HG03460 (cell line): Measurements from ENCODE around the gene VAV2.
"Not testable (repeated sequence)": the region's sequence is repeated elsewhere in the genome, so short reads cannot be mapped to it uniquely, and the experiment has no call there.

Experiments used
- ATAC-seq: cut with Tn5 transposase; IDR thresholded peaks from one replicate; pipeline ENCODE4 v1.9.1; 2021; ENCODE audit not compliant: unreplicated experiment

The VAV2 gene

DNA sequence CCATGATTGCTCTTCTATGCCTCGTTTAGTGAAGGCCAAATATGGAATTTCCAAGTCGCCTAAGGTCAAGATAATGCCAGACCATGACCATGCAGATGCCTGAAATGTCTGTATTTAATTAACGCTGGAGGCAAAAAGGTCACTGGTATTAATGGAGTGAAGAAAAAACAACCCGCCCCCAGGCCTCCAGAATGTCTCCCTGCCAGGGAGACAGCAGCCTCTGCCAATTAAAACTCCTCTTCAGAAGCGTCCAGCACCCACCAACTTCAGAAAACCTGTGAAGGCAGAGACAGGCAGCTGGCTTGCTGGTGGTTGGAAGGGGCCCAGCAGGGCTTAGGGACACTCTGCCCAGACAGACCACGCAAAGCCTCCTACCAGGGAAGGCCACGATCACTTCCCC, 94.4 kb downstream of the VAV2 start:
- no peak for ATAC-seq

DNA sequence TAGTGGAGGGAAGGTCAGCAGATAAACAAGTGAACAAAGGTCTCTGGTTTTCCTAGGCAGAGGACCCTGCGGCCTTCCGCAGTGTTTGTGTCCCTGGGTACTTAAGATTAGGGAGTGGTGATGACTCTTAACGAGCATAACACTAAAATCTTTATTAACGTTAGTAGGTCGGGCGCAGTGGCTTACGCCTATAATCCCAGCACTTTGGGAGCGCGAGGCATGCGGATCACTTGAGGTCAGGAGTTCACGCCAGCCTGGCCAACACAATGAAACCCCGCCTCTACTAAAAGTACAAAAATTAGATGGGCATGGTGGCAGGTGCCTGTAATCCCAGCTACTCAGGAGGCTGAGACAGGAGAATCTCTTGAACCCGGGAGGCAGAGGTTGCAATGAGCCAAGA, 96.1 kb downstream of the VAV2 start:
- not testable (repeated sequence) for ATAC-seq

DNA sequence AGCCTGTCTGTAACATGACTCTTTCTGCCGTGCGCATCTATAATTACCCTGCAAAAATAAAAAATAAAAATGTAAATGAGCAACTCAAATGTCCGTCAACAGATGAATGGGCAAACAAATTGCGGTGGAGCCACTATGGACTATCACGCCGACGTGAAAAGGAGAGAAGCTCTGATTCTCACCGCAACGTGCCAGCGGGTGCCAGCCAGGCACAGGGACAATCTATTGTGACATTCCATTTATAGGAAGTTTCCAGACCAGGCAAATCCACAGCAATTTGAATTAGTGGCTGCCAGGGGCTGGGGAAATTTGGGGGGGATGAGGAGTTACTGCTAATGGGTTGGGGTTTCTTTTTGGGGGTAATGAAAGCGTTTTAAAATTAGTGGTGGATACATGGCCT, 96.8 kb downstream of the VAV2 start:
- ATAC-seq, result no peak

DNA sequence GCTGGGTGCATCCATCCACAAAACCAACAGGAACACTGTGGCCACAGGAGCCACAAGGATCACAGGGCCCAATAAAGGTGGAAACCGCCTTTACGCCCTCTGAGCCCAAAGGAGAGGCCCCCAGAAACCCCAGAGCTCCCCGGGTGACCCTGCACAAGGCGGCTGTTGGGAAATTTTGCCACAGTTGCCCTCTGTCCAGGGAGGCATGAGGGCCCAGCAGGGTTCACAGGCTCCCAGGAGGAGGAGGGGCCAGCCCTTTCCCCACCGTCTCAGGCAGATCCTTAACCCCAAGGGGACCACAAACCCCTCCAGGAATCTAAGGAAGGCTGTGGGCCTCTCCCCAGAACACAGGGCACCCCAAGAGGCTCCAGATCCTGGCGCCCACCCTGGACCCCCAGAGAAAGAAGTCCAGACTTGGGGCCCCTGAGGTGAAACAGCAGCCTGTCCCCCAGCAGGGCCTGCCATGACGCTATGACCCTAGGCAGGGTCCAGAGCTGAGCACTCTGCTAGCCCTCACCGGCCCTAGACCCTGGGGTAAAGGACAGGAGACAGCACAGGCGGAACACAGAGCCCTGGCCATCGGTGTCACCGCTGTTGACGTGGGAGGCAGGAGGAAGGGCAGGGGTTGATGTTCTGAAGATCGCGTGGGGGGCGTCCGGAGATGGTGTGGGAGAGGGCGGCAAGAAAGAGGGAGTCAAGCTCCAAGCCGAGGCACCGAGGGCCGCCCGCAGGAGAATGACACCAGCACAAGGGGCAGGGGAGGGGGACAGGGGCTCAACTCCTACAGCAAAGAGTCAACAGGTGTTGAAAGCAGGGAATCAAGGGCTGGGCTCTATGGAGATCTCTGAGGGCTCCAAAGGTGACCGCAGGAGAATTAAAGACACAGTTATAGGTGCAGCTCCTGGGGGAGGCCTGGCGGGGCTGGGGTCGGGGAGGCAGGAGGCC, 97.5 kb downstream of the VAV2 start:
- no peak for ATAC-seq

DNA sequence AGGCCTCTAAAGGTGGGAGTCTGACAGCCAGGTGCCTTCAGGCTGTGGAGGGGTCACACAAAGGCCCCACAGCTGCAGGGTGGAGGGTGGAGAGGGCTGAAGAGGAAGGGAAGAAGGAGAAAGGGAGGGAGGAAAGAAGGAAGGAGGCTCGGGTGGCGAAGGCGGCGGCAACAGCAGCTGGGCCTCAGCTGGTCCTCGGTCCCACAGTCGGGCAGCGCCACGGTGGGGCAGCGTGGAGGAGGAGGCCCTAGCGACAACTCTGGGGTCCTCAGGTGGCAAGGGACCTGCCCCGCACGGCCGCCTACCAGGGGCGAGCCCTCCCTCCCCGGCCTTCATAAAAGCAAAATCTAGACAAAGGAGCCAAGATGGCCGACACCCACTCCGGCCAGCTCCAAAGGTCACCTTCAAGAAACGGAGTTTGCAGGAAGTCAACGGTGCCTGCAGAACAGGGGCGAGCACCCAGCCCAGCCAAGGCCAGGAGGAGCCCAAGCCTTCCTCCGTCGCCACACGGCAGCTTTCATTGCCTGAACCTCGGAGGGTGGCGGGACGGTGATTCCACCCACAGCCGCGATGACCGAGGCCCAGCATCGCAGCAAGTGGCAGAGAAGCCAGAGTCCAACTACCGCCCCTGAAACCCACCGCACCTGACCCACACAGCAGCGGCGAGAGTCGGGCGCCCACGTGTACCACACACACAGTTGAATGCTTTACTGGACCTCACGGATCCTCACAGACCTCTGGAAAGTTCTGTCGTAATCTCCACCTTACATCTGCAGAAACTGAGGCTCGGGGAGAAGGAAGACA, 98.7 kb downstream of the VAV2 start:
- ATAC-seq, result no peak

DNA sequence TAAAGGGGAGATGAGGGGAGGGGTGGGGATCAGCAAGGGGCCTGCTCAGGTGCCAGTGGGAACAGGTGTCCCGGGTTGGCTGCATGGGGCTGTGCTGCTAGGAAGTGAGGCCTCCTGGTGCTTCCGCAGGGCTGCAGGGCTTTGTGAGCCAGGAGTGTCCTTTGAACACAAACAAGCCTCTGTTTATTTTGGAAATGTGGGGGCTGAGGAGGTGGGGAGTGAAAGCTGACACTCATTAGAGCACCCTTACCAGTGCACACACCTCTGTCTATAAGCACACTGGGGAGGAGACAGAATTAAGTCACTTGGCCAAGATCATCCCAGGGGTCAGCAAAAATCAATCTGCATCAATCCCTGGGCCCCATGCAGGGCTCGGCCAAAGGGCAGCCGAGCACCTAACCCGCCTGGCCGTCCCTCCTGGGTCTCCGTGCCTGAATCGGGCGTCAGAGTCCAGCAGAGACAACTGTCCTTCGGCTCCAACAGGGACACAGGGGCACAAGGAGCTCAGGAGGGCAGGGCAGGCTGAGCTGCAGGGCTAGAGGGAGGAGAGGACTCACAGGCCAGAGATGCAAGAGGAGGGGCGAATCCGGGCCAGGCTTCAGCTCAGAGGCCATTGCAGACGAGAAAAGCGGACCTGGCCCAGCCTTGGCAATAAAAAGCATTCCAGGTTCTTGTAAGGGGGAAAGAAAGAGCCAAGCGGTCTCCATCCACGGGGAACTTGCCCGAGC, 99.8 kb downstream of the VAV2 start:
- ATAC-seq, result no peak

DNA sequence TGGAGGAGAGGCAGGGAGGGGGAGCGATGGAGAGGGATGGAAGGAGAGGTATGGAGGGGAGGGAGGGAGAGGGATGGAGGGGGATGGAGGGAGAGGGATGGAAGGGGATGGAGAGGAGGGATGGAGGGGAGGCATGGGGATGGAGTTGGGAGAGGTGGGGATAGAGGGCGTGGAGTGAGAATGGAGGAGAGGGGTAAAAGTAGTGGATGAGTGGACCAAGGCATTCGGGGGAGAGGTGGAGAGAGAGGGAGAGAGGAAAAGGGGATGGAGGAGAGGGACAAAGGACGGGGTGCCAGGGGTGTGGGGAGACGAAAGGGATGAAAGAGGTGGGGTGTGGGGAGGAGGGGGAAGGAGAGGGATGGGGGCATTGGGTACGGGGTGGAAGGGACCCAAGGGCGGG, 100.4 kb downstream of the VAV2 start:
- ATAC-seq, result no peak

DNA sequence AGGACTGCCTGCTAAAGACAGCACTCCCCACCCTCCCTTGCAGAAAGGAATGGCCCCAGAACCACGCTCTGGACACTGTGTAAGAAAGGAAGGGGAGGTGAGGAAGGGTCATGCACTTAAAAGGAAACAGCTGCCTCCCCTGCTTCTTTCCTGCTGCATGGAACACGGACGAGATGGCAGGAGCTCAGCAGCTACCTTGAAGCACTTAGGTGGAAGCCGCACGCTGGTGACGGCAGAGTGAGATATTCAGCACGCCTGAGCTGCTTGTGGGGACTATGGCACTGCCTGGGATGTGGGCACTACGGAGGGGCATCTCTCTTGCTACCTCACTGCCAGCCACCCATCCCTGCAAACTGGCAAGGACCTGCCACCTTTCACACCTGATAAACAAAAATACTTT, 101.5 kb downstream of the VAV2 start:
- ATAC-seq, result no peak

DNA sequence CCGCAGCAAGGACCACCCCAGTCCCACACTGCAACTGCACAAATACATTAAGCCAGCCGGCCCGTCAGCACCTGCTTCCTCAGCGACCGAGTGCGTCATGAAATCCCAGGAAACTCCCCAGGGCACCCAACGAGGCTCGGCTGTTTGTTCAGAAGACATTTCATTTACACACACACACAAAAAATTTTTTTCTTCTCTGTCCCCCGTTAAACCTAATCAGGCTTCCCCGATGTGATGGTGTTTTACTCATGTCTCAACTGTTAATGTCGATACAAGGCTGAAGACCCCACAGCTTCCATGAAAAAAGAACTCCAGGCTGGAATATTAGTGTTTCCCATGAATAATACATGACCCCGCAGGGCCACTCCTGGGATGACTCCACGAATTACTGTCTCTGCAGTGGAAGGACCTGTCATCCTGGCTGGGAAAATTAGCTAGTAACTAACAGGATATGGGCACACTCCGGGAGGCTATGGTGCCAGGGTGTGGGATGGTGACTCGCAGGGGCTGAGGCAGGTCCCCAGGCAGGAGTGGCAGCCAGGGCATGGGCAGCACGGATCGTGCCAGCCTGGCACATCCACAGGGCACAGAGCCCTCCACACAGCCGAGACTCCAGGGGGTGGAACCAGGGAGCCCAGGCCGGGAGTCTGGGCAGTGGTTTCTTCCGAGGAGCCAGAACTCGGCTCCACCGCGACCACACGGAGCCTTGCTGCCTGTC, 102.4 kb downstream of the VAV2 start:
- ATAC-seq, result no peak

DNA sequence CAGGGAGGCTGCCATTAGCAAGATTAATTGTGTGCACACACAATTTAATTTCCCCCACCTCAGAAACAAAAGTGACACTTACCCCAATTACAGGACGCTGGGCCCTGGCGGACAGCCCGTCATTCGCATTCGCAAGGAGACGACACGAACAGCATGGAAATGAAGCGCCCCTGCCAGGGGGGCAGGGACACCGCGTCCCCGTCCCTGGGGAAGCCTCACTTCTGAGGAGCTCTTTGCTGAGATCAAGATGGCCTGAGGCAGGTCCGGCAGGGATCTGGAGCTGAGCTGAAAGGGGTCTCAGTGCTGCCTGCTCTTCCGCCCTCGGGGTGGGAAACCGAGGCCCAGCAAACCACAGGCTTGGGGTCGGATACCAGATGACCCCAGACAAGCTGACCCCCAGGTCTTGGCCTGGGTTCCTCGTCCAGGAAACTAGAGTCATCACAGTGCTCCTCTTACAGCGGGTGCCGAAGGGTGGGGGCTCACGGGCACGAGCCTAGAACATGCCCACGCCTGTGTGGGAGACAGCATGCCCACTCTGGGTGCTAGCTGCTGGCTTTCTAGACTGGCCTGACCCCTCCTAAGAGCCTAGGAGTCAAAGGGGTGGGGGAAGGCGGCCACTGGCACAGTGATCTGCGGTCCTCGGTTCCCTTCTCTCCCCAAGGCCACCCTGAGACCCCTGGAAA, 103.2 kb downstream of the VAV2 start:
- no peak for ATAC-seq

DNA sequence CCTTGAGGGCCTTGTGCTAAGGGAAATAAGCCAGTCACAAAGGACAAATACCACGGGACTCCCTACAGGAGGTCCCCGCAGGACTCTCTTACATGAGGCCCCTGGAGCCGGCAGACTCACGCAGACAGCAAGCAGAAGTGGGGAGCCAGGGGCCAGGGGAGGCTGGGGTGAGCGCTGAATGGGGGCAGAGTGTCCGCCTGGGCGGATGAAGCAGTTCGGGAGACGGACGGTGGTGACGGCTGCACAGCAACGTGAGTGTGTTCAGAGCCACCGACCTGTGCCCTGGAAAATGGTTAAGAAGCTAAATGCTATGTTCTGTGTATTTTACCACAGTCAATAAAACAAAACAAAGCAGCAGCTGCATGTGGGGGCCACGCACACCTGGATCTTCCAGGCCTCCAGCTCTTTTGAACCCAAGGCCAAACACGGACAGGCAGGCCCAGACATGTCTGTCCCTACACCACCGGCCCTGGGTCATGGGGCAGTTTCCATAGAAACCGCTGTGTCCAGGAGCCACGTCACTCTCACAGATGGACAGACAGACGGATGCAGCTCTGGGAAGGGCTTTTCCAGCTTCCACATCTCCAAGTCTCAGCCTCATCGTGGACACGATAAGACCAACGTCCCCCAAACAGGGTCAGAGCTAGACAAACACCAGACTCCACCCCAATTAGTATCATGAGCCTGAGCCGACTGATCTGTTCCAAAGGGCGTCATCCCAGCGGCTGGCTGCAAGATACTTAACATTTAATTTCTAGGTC, 103.9 kb downstream of the VAV2 start:
- ATAC-seq, result no peak

DNA sequence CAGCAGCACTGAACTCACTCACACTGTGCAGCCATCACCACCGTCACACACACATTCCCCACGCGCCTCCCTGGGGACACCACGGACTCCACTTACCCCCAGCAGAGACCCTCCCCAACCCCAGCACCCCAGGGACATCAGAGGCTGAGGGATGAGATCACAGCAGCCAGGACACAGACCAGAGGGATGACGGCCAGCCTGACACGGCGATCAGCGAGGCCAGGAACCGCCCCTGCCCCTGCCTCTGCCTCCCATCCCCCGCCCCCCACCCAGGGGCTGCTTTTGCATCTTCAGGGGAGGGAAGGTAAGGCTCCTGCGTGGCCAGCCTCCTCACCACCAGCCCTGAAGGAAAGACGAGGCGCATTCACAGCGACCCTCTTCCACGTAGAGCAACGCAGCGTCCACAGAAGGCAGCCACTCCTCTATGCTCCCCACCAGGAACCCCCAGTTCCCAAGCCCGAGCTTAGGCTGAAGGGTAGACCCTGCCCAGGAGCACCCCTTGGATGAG, 104.5 kb downstream of the VAV2 start:
- ATAC-seq, result no peak

DNA sequence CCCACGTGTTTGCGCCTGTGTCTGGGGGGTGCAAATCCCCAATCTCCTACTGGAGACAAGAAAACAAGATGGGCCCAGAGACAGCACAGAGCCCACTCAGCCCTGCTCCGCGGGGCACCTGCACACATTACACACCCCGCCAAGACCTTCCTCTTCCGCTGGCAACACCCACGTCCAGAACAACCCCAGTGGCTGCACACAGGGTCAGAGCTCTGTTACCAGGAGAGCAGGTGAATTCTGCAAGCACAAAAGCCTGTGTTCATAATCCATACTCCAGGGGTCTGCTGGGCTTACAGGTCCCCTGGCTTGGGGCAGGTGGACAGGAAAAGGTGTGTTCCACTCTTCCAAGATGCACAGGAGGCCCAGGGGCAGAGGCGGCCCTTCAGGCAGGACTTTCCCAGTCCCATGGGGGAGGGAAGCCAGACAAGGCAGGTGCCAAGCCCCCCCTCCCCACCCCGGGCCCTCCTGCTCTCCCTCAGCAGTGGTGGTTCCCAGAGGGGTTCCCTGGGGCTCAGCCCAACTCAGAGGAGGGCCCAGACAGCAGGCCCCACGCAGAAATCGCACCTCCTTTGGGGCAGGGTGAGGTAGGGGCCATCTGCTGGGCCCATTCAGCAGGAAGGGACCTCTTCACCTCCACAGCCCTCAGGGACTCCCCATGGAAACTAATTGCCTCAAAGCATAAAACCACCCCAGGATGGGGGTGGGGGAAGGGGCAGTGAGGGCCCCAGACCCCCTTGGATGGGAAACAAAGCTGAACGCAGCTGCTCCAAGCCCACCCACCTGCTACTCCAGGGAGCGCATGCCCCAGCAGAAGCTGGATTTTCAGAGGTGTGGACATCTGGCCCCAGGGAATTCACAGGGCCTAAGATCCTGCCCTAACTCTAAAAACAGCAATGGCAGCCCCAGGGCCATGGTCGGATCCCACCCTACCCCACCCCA, 105.3 kb downstream of the VAV2 start:
- ATAC-seq, result no peak

DNA sequence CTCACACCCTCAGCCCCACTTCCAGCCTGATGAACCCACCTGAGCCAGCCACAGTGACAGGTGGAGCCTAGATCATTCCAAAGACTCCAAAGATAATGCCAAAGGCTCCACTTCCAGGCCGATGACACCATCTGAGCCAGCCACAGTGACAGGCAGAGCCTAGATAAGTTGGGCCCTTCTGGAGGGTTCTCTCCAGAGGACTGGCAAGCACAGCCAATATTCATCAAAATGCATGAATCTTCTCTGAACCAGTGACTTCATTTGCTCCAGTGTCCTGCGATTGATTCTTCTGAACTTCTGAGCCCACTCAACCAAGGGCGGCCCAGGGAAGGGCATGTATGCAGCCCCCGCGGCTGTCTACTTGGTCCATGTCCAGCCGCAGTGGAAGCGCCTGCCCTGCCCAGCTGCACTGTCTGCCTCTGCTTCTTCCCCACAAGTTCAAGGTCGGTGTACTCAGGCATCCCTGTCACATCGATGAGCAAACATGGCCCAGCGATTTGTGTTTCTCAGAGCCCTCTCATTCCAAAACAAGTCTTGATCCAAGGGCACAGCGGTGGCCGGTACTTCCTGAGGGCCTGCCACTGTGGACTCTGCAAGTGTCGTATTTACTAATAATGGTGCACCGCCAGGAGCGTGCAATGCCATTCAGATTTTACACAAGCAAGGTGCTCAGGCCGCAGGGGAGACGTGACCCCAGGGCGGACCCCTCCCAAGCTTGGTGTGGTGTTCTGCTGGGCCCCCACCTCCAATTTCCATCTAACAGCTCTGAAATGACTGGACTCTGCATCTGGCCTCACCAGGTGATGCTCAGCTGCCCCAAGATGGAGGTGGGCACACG, 107.0 kb downstream of the VAV2 start:
- ATAC-seq, result no peak

DNA sequence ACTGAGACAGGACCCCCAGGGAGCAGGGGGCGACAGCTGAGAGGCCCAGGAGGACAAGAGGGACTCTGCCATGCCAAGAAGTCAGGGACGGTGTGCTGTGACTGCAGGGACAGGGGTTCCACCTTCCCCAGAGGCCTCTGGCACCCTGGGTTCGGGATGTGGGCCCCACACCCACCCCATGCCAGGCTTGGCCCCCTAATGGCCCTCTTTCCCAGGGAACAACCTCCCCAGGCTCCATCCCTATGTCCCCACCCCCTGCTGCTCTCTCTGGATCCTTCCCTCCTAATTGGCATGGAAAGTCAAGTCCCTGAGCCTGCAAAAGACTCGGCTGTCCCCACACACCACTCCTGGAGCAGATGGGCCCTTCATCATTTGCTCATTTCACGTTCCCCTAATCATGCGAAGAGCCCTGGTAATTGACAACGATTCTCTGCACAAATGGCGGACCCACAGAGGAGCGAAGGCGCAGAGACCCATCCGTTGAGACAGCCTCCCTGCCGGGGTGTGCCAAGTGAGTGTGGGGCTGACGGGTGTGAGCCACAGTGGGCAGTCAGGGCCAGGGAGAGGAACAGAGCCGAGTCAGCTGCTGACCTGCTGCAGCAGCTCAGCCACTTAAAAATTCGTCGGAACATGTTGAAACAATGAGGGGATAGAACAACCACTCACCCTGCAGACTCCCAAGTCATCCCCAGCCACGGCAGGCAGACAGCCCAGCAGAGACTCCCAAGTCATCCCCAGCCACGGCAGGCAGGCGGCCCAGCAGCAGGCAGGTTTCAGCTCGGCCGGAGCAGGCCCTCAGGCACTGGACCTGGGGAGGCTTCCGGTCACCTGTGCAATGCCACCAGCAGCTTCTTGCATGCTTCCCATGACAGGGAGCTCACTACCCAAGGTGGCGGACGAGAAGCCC, 109.0 kb downstream of the VAV2 start:
- ATAC-seq, result no peak

DNA sequence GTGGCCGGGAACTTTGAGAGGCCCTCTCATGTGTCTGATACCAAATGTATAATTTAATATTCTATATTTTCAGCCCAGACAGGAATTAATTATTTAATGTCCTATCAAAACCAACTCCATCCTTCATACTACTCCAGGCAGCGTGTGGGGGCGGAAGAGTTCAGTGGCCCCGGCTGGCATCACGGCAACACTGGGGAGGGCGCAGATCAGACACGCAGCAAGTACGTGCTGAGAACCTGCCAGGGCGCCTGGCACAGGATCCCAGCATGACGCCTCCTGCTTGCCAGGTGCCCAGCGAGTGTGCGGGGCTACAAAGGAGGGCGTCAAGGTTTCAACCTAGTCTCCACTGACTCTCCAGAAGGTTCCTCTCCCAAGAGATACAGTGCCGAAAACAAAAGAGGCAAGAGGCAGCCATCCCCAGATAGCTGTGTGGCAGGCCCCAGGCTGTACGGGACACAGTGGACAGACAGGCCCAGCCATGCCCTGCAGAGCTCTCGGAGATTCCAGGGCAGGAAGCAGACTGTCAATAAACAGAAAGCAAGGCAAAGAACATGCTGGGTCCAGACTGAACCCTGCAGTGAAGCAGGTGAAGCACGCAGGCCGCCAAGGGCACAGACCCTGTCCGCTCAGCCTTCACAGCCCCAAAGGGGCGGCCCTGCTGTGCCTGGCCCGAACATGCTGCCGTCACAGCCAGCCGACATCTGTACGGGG, 110.3 kb downstream of the VAV2 start:
- ATAC-seq, result no peak
